Naive thymus-derived CD8-positive, alpha-beta T cell (primary cell): Measurements from ENCODE around the gene PAH. TPM values are rescaled to one million over a fixed set of nuclear protein-coding genes. Genes with fewer than 3 reads are reported as not detected.
"Not testable (repeated sequence)": the region's sequence is repeated elsewhere in the genome, so short reads cannot be mapped to it uniquely, and the experiment has no call there.

ENCODE experiments used
- ATAC-seq, 2 donors: fragments of 150-1000 bp; cut with Tn5 transposase in 1 of 2; sonication (Bioruptor Pico), chemical (Tn5 transposase) in 1 of 2; 1 replicate in 1 of 2; 2 replicates in 1 of 2; pipeline ENCODE4 v1.10.0; 2021; ENCODE audit warnings: mild to moderate bottlenecking in 2 of 2, moderate library complexity in 2 of 2
- POLR2A ChIA-PET: fragments of 350-600 bp; sonication (Branson Sonifier 250); formaldehyde crosslinking; loops from one replicate; lab custom pipeline; 2021; ENCODE audit warnings: antibody characterized with exemption; lab: Charles Lee
- DNase-seq, 10 donors: peaks; one replicate each; pipeline versions ENCODE4 v3.0.0 to v3.0.0-alpha.2; 2020 to 2022
- H3K27ac Mint-ChIP-seq, 10 donors: one replicate each; pipeline ENCODE4 v1.8.0; 2020 to 2022; ENCODE audit warnings: mild to moderate bottlenecking in 10 of 10, mixed read lengths in 10 of 10, moderate library complexity in 4 of 10, inconsistent platforms in 1 of 10
- H3K27me3 Mint-ChIP-seq, 5 donors: one replicate each; pipeline ENCODE4 v1.8.0; 2021 to 2022; ENCODE audit warnings: mixed read lengths in 5 of 5
- H3K36me3 Mint-ChIP-seq, 3 donors: one replicate each; pipeline ENCODE4 v1.8.0; 2020 to 2022; ENCODE audit warnings: mixed read lengths in 3 of 3, mild to moderate bottlenecking in 2 of 3, inconsistent platforms in 1 of 3
- H3K4me1 Mint-ChIP-seq, 4 donors: one replicate each; pipeline ENCODE4 v1.8.0; 2021 to 2022; ENCODE audit warnings: mixed read lengths in 4 of 4
- H3K4me3 Mint-ChIP-seq, 10 donors: one replicate each; pipeline ENCODE4 v1.8.0; 2020 to 2022; ENCODE audit warnings: mild to moderate bottlenecking in 10 of 10, mixed read lengths in 10 of 10, moderate library complexity in 6 of 10, inconsistent platforms in 1 of 10
- H3K9me3 Mint-ChIP-seq, 9 donors: one replicate each; pipeline ENCODE4 v1.8.0; 2020 to 2022; ENCODE audit warnings: mixed read lengths in 9 of 9, mild to moderate bottlenecking in 3 of 9, inconsistent platforms in 1 of 9, moderate library complexity in 1 of 9
- polyA plus RNA-seq, 3 donors: library from polyadenylated mRNA; unstranded; fragments of 300-500 nt; fragmentation: Illumina TruSeq; gene quantifications; one replicate each; pipeline ENCODE4 v1.2.3, GENCODE V29; 2021
- total RNA-seq, 8 experiments: library from RNA in 2 of 8; stranded (reverse) in 2 of 8; gene quantifications; one replicate each; pipeline ENCODE4 v1.2.3 and lab custom pipeline; 2021 to 2026

PAH gene
- total and polyA plus RNA-seq, 5 experiments from 2014 or later, result 0.25 TPM; not detected in 4

GRCh38 chr12:102833687-102834441, 83.2 kb downstream of the PAH start:
- Mint-ChIP-seq H3K4me3 (no peak overlapping the region), H3K27ac (no peak overlapping the region), H3K27me3 (peaks cover 0 to 8% (median 0%) of the 10 kb centered on the region in 5 donors), H3K36me3 (no peaks in the 10 kb centered on the region), H3K4me1 (no peaks in the 10 kb centered on the region), H3K9me3 (peaks cover 0 to 8% (median 0%) of the 10 kb centered on the region in 9 donors)
- no peak for DNase-seq
- POLR2A ChIA-PET, result no interaction called here
- no peak for ATAC-seq

GRCh38 chr12:102832826-102833225, 84.2 kb downstream of the PAH start:
- H3K4me1 Mint-ChIP-seq, H3K36me3 Mint-ChIP-seq, H3K4me3 Mint-ChIP-seq, H3K27ac Mint-ChIP-seq, POLR2A ChIA-PET, H3K9me3 Mint-ChIP-seq, H3K27me3 Mint-ChIP-seq, DNase-seq, ATAC-seq: not testable (repeated sequence)

- H3K4me3 Mint-ChIP-seq, result no peak overlapping the region
- H3K27ac Mint-ChIP-seq, result no peak overlapping the region
- H3K9me3 Mint-ChIP-seq, result peaks cover 0 to 11% (median 3%) of the 10 kb centered on the region in 9 donors
- peaks cover 0 to 6% (median under 1%) of the 10 kb centered on the region in 3 donors for H3K36me3 Mint-ChIP-seq
- no peak for ATAC-seq
- H3K4me1 Mint-ChIP-seq, result no peaks in the 10 kb centered on the region
- POLR2A ChIA-PET, result no interaction called here
- DNase-seq, result no peak
- peaks cover 20 to 57% (median 23%) of the 10 kb centered on the region in 5 donors for H3K27me3 Mint-ChIP-seq
Observed at GRCh38 chr12:102824218-102824835, 92.7 kb downstream of the PAH start.

- peaks cover 0 to 1% (median 0%) of the 10 kb centered on the region in 4 donors for H3K4me1 Mint-ChIP-seq
- peaks cover 0 to 9% (median 3%) of the 10 kb centered on the region in 9 donors for H3K9me3 Mint-ChIP-seq
- H3K27me3 Mint-ChIP-seq, result peaks cover 28 to 67% (median 34%) of the 10 kb centered on the region in 5 donors
- POLR2A ChIA-PET, result no interaction called here
- ATAC-seq (no peak), DNase-seq (no peak)
- no peak overlapping the region for H3K4me3 Mint-ChIP-seq
- H3K36me3 Mint-ChIP-seq, result peaks cover 0 to 6% (median 2%) of the 10 kb centered on the region in 3 donors
- no peak overlapping the region for H3K27ac Mint-ChIP-seq
Observed at GRCh38 chr12:102821149-102821548, 95.9 kb downstream of the PAH start.

- no peaks in the 10 kb centered on the region for H3K9me3 Mint-ChIP-seq
- DNase-seq (no peak), ATAC-seq (no peak)
- H3K27ac Mint-ChIP-seq, result no peak overlapping the region
- H3K4me1 Mint-ChIP-seq, result peaks cover 0 to 1% (median 0%) of the 10 kb centered on the region in 4 donors
- H3K36me3 Mint-ChIP-seq, result peaks cover 0 to 2% (median 0%) of the 10 kb centered on the region in 3 donors
- no peak overlapping the region for H3K4me3 Mint-ChIP-seq
- peaks cover 11 to 57% (median 22%) of the 10 kb centered on the region in 5 donors for H3K27me3 Mint-ChIP-seq
- POLR2A ChIA-PET, result no interaction called here
Observed at GRCh38 chr12:102816816-102817434, 100.1 kb downstream of the PAH start.

GRCh38 chr12:102814691-102815367, 102.2 kb downstream of the PAH start:
- peaks cover 0 to 1% (median 0%) of the 10 kb centered on the region in 4 donors for H3K4me1 Mint-ChIP-seq
- peak overlapping the region in 1 of 10 donors; percentile 29 for H3K27ac Mint-ChIP-seq
- ATAC-seq (no peak), DNase-seq (no peak)
- no peaks in the 10 kb centered on the region for H3K9me3 Mint-ChIP-seq
- POLR2A ChIA-PET, result no interaction called here
- H3K27me3 Mint-ChIP-seq, result peaks cover 8 to 44% (median 19%) of the 10 kb centered on the region in 5 donors
- H3K36me3 Mint-ChIP-seq, result peaks cover 0 to 2% (median 0%) of the 10 kb centered on the region in 3 donors
- H3K4me3 Mint-ChIP-seq, result no peak overlapping the region

GRCh38 chr12:102812344-102812743, 104.7 kb downstream of the PAH start:
- no peak for ATAC-seq
- Mint-ChIP-seq H3K27ac (no peak overlapping the region), H3K36me3 (no peaks in the 10 kb centered on the region), H3K4me1 (no peaks in the 10 kb centered on the region), H3K9me3 (no peaks in the 10 kb centered on the region), H3K27me3 (peaks cover 2 to 33% (median 10%) of the 10 kb centered on the region in 5 donors), H3K4me3 (no peak overlapping the region)
- no peak for DNase-seq
- POLR2A ChIA-PET, result no interaction called here

- H3K27me3 Mint-ChIP-seq, result peaks cover 0 to 37% (median 8%) of the 10 kb centered on the region in 5 donors
Observed at GRCh38 chr12:102811110-102811737, 105.8 kb downstream of the PAH start.

GRCh38 chr12:102808412-102808811, 108.6 kb downstream of the PAH start:
- no peak overlapping the region for H3K4me3 Mint-ChIP-seq
- ATAC-seq (no peak), DNase-seq (no peak)
- H3K36me3 Mint-ChIP-seq, result no peaks in the 10 kb centered on the region
- H3K9me3 Mint-ChIP-seq, result no peaks in the 10 kb centered on the region
- POLR2A ChIA-PET, result no interaction called here
- no peaks in the 10 kb centered on the region for H3K4me1 Mint-ChIP-seq
- peaks cover 0 to 28% (median 6%) of the 10 kb centered on the region in 5 donors for H3K27me3 Mint-ChIP-seq
- H3K27ac Mint-ChIP-seq, result no peak overlapping the region

More at GRCh38 chr12:102811110-102811737, 105.8 kb downstream of the PAH start:
- ATAC-seq (no peak), DNase-seq (peak in 3 of 10 donors; percentile 1 to 7 (median 2))
- Mint-ChIP-seq H3K4me1 (no peaks in the 10 kb centered on the region), H3K4me3 (no peak overlapping the region), H3K9me3 (no peaks in the 10 kb centered on the region), H3K36me3 (no peaks in the 10 kb centered on the region), H3K27ac (no peak overlapping the region)
- POLR2A ChIA-PET, result no interaction called here

GRCh38 chr12:102806592-102806991, 110.5 kb downstream of the PAH start:
- no peak overlapping the region for H3K27ac Mint-ChIP-seq
- H3K27me3 Mint-ChIP-seq, result peaks cover 0 to 15% (median 3%) of the 10 kb centered on the region in 5 donors
- POLR2A ChIA-PET, result no interaction called here
- H3K4me3 Mint-ChIP-seq, result no peak overlapping the region
- no peaks in the 10 kb centered on the region for H3K36me3 Mint-ChIP-seq
- no peaks in the 10 kb centered on the region for H3K4me1 Mint-ChIP-seq
- ATAC-seq (no peak), DNase-seq (no peak)
- H3K9me3 Mint-ChIP-seq, result no peaks in the 10 kb centered on the region

- Mint-ChIP-seq H3K27ac (no peak overlapping the region), H3K4me1 (no peaks in the 10 kb centered on the region), H3K36me3 (no peaks in the 10 kb centered on the region), H3K4me3 (no peak overlapping the region), H3K9me3 (no peaks in the 10 kb centered on the region), H3K27me3 (peaks cover 0 to 15% (median 3%) of the 10 kb centered on the region in 5 donors)
- POLR2A ChIA-PET, result no interaction called here
- no peak for ATAC-seq
- DNase-seq, result no peak
Observed at GRCh38 chr12:102806110-102806509, 110.9 kb downstream of the PAH start.

- Mint-ChIP-seq H3K4me1 (no peaks in the 10 kb centered on the region), H3K4me3 (no peak overlapping the region), H3K36me3 (no peaks in the 10 kb centered on the region), H3K27ac (no peak overlapping the region), H3K27me3 (peaks cover 0 to 5% (median 1%) of the 10 kb centered on the region in 5 donors), H3K9me3 (peaks cover 0 to 2% (median 0%) of the 10 kb centered on the region in 9 donors)
- DNase-seq (no peak), ATAC-seq (no peak)
- POLR2A ChIA-PET, result no interaction called here
Observed at GRCh38 chr12:102800565-102800964, 116.5 kb downstream of the PAH start.
